Stimulated activated CD4-positive, alpha-beta T cell treated with anti-CD3 and anti-CD28 coated beads, Interleukin-4, amount 100 ng/mL, for 48 hours (primary cell): Measurements from ENCODE around the gene NTNG2.

Experiments used
- DNase-seq, 2 donors: peaks; one replicate each; pipeline ENCODE4 v3.0.0-alpha.2; 2020; ENCODE audit warnings: low read depth in 2 of 2

Gene NTNG2

DNA sequence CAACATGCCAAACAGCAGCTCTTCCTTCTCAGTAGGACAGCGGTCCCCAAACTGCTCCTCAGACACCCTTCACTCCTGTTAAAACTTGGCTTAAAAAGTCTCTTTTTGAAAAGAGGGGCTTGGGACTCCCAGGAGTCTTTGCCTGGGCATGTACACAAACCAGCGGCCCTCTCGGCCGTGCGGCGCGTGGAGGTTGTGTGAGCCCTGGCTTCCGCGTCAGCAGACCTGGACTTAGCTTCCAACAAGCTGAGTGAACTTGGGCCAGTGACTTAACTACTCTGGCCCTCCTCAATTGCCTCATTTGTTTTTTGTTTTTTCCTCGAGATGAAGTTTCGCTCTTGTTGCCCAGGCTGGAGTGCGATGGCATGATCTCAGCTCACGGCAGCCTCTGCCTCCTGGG lies 15.3 kb upstream of the NTNG2 start:
- DNase-seq, result no peak

DNA sequence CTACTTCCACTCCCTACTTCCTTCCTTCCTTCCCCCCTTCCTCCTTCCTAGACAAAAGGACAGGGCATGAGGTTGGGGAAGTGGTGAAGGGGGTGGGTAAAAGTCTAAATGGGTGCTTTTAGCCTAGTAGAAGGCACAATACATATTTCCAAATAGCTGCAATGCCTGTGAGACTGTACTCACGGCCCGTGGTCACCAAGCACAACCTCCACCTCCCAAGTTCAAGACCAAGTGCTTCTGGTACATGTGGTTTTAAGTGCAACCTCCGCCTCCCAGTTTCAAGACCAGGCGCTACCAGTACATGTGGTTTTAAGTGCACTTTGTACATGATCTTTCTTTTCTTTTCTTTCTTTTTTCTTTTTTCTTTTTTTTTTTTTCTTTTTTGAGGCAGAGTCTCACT lies 14.5 kb upstream of the NTNG2 start:
- no peak for DNase-seq

DNA sequence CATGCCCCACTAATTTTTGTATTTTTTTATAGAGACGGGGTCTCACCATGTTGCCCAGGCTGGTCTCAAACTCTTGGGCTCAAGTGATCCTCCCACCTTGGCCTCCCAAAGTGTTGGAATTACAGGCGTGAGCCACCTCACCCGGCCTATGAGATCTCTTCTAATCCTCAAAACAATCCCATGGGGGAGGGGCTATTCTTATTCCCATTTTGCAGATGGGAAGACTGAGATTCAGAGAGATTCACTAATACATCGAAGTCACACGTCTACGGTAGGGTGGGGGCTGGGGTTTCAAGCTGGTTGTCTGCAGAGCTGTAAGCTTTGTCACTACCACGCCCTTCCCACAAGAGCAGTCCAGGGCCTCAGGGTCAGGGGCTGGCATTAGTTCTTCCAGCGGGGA lies 14.0 kb upstream of the NTNG2 start:
- no peak for DNase-seq

DNA sequence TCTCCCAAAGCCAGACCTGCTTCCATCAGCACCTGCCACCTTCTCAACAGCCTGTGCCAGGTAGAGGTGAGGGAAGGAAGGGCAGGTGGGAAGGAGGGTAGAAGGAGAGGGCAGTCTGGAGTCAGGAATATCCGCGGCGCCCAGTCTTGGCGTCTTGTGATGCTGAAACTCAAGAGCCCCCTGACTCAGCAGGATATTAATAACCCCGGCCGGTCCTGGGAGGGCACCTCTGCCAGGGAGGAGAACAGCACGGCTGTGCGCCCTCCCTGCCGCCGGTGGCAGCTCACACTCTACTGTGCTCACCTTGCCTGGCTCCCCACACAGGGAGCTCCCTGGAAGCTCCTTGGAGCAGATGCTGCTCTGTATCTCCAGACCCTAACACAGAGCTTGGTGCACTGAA lies 11.6 kb upstream of the NTNG2 start:
- DNase-seq, result no peak

DNA sequence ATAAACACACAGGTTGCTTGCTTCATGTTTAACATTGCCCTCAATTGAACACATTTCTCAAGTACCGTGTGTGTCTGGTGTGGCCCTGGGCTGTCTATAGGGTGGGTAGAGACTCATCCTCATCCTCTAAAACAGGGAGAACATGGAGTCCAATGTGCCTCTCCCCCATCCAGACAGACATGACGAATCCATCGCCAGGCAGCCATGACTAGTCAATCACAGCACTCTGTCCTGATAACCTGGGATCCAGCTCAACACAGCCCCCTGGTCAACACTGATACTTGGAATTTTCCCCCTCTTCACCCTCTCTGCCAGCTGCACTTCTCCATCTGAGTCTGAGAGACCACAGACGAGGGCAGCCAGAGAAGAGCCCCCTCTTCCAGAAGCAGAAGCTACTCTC lies 10.7 kb upstream of the NTNG2 start:
- DNase-seq, result no peak

DNA sequence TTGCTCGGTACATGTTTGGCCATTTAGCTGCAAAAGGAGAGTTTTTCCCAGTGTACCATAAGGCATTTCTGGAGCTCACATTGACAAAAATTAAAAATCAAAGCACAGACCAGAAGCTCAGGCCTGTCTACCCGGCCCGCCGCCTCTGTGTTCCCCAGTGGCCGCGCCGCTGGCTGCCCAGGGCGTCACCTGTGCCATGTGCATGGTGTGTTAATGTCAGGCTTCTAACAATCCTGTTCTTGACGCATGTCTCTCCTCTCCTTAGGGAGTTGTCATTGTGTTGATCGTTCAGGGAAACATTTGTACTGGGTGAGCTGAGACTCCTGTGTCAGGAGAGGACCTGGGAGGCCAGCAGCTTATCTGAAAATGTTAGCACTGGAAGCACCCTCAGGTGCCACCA lies 9.6 kb upstream of the NTNG2 start:
- no peak for DNase-seq

DNA sequence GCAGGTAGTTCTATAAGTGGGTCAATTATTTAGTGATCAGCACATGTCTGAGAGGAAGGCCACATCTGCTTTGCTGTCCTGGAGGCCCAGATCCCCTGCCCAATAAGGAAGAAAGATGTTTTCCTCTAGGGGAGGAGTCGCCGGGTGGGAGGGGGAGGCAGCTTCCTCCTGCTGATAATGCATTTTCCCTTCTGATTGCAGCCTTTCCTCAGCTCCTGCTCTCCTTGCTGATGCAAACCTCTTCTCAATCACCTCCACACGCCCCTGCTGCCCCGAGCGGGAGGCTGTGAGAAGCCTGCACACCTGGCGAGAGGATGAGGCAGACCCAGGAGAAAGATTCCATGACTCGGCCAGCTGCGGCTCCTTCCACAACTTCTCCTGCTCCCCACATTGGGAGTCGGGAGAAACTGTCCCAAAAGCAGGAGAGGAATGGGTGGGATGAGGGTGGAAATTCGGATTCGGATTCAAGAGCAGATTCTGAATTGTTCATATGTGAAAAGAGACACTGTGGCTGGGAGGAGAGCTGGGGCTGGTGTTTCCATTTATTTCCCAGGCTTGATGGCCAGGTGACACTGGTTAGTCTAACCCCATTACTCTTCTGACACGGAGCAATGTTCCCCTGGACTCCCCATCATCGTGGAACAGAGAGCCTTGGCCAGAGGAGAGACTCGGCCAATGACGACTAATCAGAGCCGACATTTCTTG lies 6.8 kb upstream of the NTNG2 start:
- DNase-seq, result no peak

DNA sequence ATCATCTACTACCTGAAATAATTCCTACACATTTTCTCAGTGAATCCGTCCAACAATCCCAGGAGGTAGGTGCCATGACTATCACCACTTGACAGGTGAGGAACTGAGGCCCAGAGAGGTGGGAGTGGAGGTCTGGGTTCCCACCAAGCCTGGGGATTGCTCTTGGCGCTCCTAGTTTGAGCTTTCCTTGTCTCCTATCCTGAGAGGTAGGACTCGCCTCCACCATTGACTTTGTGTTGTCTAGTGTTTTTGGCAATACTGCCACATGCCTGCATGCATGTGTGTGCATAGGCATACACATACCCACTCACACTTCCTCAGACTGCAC lies 6.3 kb upstream of the NTNG2 start:
- no peak for DNase-seq

DNA sequence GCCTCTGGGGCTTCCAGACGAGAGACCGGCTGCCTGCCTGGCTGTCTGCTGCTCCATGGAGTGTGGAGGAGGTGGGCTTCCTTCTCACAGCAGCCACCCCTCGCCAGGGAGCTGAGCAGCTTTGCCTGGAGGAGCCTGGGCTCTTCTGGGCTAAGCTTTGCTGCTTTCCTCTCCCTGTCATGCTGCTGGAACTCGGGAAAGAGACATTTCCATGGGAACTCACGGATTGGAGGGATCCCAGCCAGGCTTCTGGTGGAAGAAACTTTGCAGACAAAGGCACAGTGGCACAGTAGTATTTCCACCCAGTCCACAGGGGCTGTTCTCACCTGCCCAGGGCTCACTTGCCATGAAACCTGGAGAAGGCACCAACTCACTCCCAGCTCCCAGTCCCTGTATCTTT lies 5.6 kb upstream of the NTNG2 start:
- DNase-seq, result no peak

DNA sequence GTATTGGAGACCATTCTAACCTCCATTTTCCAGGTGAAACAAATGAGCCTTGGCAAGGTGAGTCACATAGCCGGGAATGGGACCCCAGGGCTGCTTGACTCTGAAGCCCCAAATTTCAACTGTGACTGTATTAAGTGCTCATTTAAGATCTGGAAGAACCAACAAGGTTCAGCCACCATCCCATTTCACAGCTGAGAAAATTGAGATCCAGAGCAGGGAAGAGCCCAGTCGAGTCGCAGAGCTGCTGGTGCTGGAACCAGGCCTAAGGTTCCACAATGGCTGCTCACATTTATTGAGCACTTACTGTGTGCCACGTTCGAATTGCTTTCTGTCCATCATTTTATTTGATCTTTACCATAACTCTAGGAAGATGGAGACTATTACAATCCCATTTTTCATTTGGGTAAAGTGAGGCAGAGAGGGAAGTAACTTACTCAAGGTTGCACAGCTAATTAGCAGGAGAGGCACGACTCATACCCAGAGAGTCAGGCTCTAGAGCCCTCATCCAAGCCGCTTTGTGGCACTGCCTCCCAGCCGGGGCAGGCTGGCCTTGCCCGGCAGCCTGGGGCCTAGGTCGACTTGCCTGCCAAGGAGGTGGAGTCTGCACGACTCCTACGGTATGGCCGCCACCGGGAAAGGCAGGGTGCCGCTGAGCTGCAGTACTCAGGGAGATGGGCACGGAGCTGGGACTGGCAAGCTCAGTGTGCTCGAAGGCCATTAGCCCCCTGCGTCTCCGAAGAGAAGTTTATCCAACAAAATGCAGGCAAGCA lies 4.3 kb upstream of the NTNG2 start:
- DNase-seq, result no peak

DNA sequence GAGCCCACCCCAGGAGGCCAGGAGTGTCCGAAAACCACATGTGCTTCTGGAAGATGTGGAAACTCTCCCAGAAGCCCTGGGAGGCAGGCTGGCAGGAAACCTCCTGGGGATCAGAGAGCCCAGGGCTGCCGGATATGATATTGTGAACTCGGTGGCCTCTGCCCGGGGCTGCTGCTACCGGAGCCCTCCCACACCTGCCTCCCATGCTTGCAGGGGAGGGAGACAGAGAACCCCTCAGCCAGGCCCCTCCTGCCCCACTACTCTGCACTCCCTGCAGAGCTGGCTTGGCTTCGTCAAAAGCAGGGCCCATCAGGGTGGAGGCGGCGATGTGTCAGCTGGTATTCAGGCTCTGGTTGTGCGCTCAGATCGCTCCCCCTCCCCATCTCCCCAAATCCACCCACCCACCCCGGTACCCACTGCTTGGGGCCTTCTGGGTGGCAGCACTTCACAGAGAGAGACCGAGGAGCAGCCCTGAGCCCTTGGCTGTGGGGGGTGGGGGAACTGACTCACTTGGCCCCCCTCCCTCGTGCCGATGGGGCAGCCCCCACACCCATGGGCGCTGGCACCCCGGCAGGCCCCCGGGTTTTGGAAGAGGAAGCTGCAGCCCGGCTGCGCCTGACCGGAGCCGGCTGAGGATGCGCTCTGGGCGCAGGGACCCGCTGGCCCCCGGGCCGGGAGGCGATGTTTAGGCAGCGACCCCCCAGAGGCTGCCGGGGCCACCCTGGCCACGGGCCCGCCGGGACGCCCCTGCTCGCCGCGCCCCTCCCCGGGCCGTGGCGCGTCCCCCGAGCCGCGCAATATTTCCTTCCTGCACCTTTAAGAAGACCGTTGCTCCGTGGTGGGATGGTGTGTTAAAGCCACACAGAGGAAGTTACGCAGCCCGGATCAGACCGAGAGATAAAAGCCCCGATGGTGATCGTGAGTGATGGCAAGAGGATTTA lies 786 bp upstream of the NTNG2 start:
- DNase-seq, result peak; percentile 40 to 43

DNA sequence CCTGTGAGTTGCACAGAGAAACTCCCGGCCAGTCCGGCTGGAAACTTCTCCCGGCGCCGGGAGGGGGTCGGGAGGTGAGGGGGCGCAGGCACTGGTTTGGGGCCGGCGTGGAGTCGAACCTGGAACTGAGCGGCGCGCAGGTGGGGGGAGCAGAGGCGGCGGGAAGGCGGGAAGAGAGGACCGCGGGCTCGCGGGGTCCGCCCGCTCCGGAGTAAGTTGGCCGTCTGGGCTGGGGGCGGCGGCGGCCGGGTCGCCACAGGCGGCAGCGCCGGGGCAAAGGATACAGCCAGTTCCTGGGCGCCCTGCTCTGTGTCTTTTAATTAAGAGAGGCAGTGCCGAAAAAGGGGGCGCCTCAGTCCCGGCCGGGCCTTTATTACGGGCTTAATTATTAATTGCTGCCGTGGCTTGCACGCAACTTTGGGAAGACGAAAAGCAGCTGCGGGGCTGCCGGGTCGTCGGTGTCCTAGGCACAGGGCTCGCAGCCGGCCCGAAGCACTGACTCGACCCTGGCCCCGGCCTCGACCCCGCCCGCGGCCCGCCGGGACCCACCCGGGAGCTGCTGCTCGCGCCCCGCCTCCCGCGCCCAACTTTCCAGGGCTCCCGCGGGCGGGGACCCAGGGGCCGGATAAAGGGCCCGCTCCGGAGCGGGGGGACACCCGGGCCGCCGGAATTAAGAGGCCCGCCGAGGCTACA lies 1.1 kb downstream of the NTNG2 start:
- no peak for DNase-seq

DNA sequence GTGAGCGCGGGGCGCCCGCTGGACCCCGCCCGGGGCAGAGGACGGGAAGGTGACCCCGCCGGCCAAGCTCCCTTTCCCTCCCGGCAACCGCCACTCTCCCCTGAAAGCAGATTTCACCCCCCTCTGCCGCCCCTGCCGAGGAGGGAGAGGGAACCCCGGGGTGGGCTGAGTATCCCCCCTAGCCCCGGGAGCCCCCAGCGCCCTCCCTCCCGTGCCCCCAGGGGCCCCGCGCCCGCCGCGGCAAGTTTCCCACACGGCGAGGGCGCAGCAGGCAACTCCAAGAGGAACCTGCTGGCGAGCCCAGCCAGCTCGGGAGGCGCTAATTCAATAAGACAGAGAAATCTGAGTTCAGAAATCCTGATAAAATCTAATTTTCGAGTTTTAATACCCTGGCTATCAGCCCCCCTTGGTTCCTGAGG lies 1.6 kb downstream of the NTNG2 start:
- DNase-seq, result no peak

DNA sequence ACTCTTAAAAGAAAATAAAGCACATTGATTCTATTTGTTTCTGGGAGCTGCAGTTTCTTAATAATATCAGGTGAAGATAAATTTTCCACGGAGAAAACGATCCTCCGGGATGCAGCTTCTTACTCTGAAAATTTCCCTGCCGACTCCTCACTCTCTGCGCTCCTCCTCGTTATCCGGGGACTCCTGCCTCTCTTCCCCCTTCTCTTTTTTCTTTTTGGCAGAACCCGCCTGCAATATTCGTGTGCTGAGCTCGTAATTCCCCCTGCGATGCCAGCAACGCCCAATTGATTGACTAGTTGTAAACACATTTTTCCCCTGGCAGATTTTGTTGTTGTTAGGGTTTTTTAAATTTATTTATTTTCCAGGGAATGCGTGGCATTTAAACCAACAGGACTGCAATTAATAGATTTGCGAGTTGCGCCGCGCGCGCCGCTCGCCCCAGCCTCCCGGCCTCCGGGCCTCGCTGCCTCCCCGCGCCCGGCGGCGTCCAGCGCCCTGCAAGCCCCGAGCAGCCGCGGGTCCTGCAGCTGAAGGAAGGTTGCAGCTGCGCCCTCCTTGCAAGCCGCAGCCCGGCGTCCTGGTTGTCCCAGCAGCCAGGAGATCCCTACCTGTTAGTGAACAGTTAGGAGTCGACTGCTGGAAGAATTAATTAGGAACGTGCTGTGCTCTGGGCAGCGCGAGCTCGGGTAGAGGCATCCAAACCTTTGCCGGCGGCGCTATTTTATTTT lies 2.2 kb downstream of the NTNG2 start:
- DNase-seq, result no peak

DNA sequence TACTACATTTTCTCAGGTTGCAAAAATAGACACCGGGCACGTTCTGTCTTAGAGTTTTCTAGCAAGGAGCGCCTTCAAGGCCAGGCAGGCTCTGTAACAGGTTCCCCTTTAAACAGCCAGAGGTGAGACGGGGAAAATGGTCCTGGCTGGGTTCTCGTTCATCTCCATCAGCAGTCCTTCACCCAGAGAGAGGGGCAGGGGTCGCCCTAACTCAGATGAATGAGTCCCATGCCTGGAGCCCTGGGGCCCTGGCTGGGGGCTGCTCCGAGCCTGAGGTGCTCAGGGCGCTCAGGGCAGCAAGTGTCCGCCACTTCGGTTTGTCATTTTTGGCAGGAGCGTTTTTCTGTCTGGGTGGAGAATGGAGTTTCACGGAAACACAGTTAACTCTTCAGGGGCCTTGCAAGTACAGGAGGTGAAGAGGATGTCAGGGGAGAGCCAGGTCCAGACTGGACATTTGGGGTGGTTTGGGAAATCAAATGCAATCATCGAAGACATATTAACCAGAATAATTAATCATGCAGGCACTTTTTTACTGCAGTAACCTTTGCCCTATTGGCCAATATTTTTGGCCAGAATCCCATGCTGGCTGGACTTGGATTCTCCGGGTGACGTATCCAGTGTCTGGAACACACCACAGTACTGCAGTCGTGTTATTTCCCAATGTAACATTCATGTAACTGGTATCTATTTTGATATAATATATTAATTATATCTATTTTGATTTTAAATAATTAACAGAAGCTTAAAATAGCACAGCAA lies 2.9 kb downstream of the NTNG2 start:
- DNase-seq, result no peak

DNA sequence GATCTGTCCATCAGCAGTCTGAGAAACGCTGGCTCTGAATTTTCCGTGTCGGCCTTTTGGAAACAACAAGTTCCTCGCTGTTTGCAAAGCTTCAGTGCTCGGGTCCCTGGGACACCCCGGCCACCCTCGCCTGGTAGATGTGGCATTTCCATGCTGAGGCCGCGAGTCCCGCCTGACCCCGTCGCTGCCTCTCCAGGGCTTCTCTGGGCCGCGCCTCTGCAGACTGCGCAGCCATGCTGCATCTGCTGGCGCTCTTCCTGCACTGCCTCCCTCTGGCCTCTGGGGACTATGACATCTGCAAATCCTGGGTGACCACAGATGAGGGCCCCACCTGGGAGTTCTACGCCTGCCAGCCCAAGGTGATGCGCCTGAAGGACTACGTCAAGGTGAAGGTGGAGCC lies 4.7 kb downstream of the NTNG2 start:
- no peak for DNase-seq

DNA sequence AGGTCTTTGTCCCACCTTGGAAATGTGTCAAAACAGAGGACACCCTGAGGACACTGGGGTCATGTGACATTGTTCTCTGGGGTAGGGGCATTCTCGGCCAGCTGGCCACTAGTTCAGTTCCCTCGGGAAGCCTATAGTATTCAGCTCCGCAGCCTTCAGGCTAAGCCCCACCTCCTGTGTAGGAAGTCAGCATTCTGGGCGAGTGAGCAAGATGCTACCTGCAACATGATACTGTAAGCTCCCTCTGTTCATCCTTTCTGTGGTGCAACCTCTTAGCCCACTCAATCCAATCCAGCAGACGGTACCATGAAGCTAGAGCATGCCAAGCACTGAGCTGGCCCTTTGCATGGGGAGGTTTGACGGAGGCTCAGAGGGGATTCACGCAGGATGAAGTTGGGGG lies 5.3 kb downstream of the NTNG2 start:
- DNase-seq, result no peak

DNA sequence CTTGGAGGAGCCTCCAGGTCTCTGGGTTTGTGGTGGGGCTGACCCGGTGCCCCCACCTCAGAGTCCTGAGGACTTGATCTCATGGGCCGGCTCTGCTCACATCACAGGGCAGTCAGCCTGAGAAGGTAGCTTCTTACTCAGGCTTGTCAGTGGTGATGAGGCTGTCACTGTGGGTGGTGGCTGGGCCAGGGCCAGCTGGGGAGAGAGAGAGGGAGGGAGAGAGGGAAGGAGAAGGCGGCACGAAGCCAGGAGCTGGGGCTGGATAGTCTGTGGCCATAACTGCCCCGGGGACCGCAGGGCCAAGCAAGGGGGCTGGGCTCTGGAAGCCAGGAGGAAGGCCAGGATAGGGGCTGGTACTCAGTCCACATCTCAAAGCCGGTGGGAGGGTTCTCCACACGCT lies 6.5 kb downstream of the NTNG2 start:
- DNase-seq, result no peak

DNA sequence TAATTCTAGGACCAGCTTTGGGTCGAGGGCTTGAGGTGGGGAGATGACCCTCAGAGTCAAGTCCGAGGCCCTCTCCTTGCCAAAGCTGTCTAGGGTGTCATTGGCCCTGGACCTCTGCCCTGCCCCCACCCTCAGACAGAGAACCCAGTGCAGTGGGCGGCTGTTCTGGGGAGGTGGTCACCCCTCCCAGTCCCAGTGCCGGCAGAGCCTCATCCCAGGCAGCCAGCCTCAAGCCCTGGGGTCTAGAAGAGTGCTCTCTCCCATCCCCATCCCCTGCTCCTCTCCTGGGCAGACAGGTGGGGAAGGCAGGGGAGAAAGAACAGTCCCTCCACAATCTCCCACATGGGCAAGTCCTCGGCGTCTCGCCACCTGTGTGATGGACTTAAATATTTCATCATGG lies 7.0 kb downstream of the NTNG2 start:
- DNase-seq, result no peak

DNA sequence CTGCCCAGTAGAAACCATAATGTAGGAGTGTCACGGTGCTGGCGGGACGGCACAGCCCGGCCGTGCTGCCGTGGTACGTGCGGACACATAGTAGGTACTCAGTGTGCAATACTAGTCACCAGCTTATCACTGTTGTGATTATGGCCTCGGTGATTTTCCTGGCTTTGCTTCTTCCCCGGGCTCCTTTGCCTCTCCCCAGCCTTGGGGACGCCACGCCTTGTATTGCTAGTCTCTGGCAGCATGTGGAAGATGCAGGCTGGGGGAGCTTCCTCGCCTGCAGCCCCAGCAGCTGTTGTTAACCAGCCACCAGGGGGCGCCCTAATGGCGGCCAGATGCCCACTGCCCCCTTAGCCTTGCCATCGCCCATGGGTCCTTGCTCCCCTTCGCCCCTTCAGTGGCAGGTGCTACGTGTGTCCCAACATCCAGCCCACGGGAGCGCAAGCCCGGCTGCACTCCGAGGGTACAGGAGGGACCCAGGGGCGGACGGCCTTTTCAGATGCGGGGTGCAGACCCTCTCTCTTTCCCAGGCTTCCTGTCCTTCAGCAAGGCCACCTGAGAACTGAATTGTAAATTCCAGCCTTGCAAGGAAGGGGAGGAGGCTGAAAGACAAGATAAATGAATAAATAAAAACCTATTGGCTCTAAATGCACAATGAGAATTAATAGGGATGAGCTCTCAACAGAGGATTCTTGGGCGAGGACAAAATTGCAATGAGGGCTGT lies 8.0 kb downstream of the NTNG2 start:
- peak; percentile 53 to 64 for DNase-seq
